HG03139 (cell line): Measurements from ENCODE around the gene DEXI.
"Not testable (repeated sequence)": the region's sequence is repeated elsewhere in the genome, so short reads cannot be mapped to it uniquely, and the experiment has no call there.

Experiments used
- ATAC-seq: cut with Tn5 transposase; IDR thresholded peaks from one replicate; pipeline ENCODE4 v1.9.1; 2021; ENCODE audit not compliant: unreplicated experiment

DEXI gene

GRCh38 chr16:10927497-10928112 is 14.7 kb downstream of the DEXI start:
- ATAC-seq, result no peak

DNA sequence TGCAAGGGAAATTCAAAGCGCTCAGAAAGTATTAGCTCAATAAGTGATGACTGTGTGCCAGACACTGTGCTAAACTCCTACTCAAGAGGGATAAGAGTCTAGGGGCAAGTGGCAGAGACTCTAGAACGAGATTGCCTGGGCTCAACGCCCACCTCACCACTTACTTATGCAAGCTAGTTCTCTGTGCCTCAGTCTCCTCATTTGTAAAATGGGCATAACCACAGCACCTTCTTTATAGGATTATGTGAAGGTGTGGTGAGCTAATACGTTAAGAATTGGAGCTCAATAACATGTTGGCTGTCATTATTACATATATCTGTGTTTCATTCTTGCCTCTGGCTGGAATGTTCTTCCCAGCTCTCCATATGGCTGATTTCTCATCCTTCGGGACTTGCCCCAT is 15.4 kb downstream of the DEXI start:
- no peak for ATAC-seq

DNA sequence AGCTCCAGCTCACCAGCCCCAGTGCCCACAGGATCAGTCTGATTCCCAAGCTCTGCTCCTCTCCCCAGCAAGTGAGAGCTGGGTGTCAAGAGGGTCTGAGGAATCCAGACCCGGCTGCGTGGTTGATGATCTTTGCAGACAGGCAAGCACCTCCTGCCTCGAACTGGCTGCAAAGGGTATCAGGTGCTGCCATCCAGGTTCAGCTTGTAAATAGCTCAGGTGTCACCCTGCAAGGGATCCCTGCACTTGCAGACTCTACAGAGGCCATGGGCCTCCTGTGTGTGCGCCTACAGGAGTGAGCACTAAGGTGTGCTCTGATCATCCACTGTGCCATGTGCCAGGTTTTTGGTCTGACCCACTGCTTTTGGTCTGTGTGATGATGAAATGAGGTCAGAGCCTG is 16.2 kb downstream of the DEXI start:
- no peak for ATAC-seq

DNA sequence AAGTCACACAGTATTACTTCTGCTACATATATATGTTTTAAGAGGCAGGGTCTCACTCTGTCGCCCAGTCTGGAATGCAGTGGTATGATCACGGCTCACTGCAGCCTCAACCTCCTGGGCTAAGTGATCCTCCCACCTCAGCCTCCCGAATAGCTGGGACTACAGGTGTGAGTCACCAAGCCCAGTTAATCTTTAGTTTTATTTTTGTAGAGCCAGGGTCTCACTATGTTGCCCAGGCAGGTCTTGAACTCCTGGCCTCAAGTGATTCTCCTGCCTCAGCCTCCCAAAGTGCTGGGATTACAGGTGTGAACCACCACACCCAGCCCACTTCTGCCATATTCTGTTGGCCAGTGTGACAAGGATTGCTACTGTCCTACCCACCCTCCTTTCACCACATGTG is 17.0 kb downstream of the DEXI start:
- ATAC-seq, result not testable (repeated sequence)

GRCh38 chr16:10923650-10924214 is 18.5 kb downstream of the DEXI start:
- no peak for ATAC-seq

GRCh38 chr16:10923146-10923649 is 19.1 kb downstream of the DEXI start:
- no peak for ATAC-seq

DNA sequence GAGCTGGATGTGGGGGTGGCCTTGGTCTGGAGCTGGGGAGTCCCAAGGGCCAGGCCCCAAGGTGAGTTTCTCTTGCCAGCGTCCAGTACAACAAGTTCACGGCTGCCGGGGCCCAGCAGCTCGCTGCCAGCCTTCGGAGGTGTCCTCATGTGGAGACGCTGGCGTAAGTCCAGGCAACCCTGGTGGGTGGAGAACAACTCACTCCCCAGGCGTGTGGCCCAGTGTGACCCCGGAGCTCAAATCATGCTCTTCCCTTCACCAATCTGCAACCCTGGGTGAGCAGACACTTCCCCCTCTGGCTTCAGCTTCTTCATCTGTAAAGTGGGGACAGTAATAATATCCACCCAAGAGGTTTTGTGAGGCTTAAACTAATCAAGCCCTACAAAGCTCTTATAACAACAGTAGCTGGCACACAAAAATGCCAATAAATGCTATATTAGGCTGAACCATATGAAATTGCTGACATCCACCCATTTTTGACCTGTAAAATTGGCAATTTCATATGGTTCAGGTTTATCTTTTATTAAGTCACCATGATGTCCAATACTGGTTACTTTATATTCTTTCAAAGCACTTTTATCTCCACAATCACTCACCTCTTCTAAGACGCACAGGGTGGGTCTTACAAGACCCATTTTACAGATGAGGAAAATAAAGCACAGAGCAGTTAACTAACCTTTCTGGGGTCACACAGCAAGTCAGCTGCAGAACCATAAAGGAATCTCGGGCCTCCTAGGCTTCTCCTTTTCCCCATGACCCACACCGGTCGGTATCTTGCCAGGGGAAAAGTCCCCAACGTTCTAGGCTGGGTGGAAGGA is 19.7 kb downstream of the DEXI start:
- no peak for ATAC-seq

GRCh38 chr16:10921536-10922327 is 20.5 kb downstream of the DEXI start:
- ATAC-seq, result no peak

GRCh38 chr16:10920726-10921427 is 21.4 kb downstream of the DEXI start:
- ATAC-seq, result no peak

DNA sequence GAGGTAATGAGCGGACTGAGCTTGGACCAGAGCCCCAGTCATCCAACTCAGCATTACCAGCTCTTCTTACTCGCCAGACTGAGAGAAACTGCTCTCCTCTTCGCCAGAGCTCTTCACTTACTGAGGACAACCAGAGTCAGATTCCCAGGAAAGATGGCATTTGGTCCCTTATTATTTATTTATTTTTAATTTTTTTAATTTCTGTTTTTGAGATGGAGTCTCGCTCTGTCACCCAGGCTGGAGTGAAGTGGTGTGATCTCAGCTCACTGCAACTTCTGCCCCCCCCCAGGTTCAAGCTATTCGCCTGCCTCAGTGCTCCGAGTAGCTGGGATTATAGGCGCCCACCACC is 23.3 kb downstream of the DEXI start:
- ATAC-seq, result no peak

- no peak for ATAC-seq
These were observed 23.8 kb downstream of the DEXI start for GRCh38 chr16:10918294-10919002.

GRCh38 chr16:10916534-10916933 is 25.7 kb downstream of the DEXI start:
- no peak for ATAC-seq

GRCh38 chr16:10911267-10911666 is 31.0 kb downstream of the DEXI start:
- no peak for ATAC-seq

- no peak for ATAC-seq
These were observed 34.6 kb downstream of the DEXI start for GRCh38 chr16:10907757-10908045.

GRCh38 chr16:10906914-10907756 is 35.1 kb downstream of the DEXI start:
- no peak for ATAC-seq

DNA sequence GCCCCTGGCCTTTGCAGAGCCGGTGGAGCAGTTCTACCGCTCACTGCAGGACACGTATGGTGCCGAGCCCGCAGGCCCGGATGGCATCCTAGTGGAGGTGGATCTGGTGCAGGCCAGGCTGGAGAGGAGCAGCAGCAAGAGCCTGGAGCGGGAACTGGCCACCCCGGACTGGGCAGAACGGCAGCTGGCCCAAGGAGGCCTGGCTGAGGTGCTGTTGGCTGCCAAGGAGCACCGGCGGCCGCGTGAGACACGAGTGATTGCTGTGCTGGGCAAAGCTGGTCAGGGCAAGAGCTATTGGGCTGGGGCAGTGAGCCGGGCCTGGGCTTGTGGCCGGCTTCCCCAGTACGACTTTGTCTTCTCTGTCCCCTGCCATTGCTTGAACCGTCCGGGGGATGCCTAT is 35.8 kb downstream of the DEXI start:
- no peak for ATAC-seq

GRCh38 chr16:10902999-10903398 is 39.3 kb downstream of the DEXI start:
- no peak for ATAC-seq

- ATAC-seq, result peak; percentile 52
These were observed 45.1 kb downstream of the DEXI start for GRCh38 chr16:10897134-10897533.

GRCh38 chr16:10896723-10897122 is 45.5 kb downstream of the DEXI start:
- ATAC-seq, result no peak

GRCh38 chr16:10896165-10896564 is 46.1 kb downstream of the DEXI start:
- ATAC-seq, result no peak
